Aortic smooth muscle cell (primary cell): Measurements from ENCODE around the gene SPDYE18. TPM values are rescaled to one million over a fixed set of nuclear protein-coding genes. Genes with fewer than 3 reads are reported as not detected.

Source experiments
- total RNA-seq: library from RNA; depleted of rRNA; stranded (reverse); fragments of >200 nt; gene quantifications from 2 replicates; pipeline ENCODE4 v1.2.3, GENCODE V29; 2014

Gene SPDYE18, protein sequence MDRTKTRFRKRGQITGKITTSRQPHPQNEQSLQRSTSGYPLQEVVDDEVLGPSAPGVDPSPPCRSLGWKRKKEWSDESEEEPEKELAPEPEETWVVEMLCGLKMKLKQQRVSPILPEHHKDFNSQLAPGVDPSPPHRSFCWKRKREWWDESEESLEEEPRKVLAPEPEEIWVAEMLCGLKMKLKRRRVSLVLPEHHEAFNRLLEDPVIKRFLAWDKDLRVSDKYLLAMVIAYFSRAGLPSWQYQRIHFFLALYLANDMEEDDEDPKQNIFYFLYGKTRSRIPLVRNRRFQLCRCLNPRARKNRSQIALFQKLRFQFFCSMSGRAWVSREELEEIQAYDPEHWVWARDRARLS
- total RNA-seq = 0.26 and 0.56 TPM in 2 replicates

DNA sequence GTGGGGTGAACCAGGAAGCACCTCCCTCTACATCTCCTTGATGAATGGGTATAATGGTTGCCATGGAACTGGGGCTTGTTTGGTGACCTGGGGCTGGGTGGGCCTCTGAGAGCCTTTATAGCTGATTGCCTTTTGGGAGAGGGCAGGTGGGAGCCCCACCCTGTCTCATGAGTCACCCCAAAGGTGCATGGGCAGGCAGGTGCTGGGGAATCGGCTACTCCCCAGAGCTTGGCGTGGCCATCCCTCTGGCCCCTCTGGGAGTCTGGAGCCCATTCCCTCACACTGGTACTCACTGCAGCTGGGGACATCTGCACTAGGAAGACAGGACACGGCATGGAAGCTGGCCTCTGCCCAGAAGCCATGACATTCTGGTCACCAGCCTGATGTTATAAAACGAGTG lies at the start of gene SPDYE18:
Gene SPDYE18, minus strand, starts transcription at position 2 of the 400 bp plus-strand sequence. CDS start 2,046 bp downstream, outside the sequence.

DNA sequence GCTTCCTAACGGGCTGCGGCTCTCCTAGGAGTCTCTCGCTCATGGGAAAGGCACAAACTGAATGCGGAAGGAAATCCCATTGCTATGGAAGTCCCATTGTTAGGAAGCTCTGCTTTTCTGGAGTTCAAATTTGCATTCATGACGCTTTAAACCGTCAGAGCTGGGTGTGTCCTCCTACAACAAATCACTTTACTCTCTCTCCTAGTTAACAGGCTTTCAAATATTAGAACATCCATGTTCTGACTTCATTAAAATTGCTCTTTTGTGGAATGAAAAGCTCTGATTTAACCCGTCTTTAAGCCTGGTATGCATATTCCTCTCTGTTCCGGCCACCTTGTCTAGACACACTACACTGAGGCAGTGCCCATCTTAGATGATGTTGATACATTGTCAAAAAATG lies 30.1 kb downstream of the SPDYE18 start, which contains the start of gene SPDYE17:
Gene SPDYE17, minus strand, starts transcription at position 101 of the 400 bp plus-strand sequence. CDS start 1,791 bp downstream, outside the sequence.

Other genes starting within 250 kb of the SPDYE18 start
- not detected in 2 replicates for gene SPDYE17, start 30.2 kb downstream of the SPDYE18 start, total RNA-seq
- 1.6 and 2.8 TPM in 2 replicates for gene CCDC146, start 60.1 kb upstream of the SPDYE18 start, total RNA-seq
- 616 and 760 TPM in 2 replicates for gene FGL2, start 137.3 kb upstream of the SPDYE18 start, total RNA-seq